Activated CD4-positive, alpha-beta T cell treated with anti-CD3 and anti-CD28 coated beads for 4 hours (primary cell): ENCODE results near the gene CDC16.
A peak's percentile ranks its signal among the peaks of the same experiment; 100 is the strongest.

Source experiments
- DNase-seq, 2 donors: peaks; one replicate each; pipeline ENCODE4 v3.0.0-alpha.2; 2020

The CDC16 gene

GRCh38 chr13:114264886-114265611 is 30.4 kb downstream of the CDC16 start:
- no peak for DNase-seq

GRCh38 chr13:114266241-114266640 is 31.5 kb downstream of the CDC16 start:
- DNase-seq = no peak

GRCh38 chr13:114268344-114269280 is 33.9 kb downstream of the CDC16 start:
- DNase-seq = no peak

- no peak for DNase-seq
These were observed 34.6 kb downstream of the CDC16 start for GRCh38 chr13:114269281-114269770.

- DNase-seq = no peak
These were observed 38.3 kb downstream of the CDC16 start for GRCh38 chr13:114272977-114273376.

- no peak for DNase-seq
These were observed 40.6 kb downstream of the CDC16 start for GRCh38 chr13:114275304-114275703.

- no peak for DNase-seq
These were observed 44.4 kb downstream of the CDC16 start for GRCh38 chr13:114279146-114279545.

- no peak for DNase-seq
These were observed 45.2 kb downstream of the CDC16 start for GRCh38 chr13:114279758-114280355.

GRCh38 chr13:114281351-114282040 is 46.8 kb downstream of the CDC16 start, which contains the start of gene UPF3A:
UPF3A (plus strand) TSS chr13:114281601; CDS start chr13:114281640, 39 bp downstream.
- DNase-seq = peak; percentile 88 to 91

- DNase-seq = peak; percentile 60 to 71
These were observed 47.5 kb downstream of the CDC16 start for GRCh38 chr13:114282041-114282670.

GRCh38 chr13:114283576-114283975 is 48.9 kb downstream of the CDC16 start:
- no peak for DNase-seq

- no peak for DNase-seq
These were observed 50.0 kb downstream of the CDC16 start for GRCh38 chr13:114284680-114285079.

GRCh38 chr13:114285166-114285808 is 50.6 kb downstream of the CDC16 start:
- no peak for DNase-seq

- DNase-seq = no peak
These were observed 52.1 kb downstream of the CDC16 start for GRCh38 chr13:114286808-114287207.

GRCh38 chr13:114288157-114288591 is 53.5 kb downstream of the CDC16 start:
- DNase-seq = no peak

- no peak for DNase-seq
These were observed 61.8 kb downstream of the CDC16 start for GRCh38 chr13:114296448-114296847.

- no peak for DNase-seq
These were observed 62.2 kb downstream of the CDC16 start for GRCh38 chr13:114296902-114297301.

GRCh38 chr13:114298866-114299265 is 64.2 kb downstream of the CDC16 start:
- DNase-seq = no peak

GRCh38 chr13:114299604-114300305 is 65.1 kb downstream of the CDC16 start:
- DNase-seq = no peak

- DNase-seq = no peak
These were observed 69.1 kb downstream of the CDC16 start for GRCh38 chr13:114303700-114304327.
